CD4-positive, alpha-beta T cell treated with Interleukin-15 for 1 hour (primary cell): ENCODE results near the gene NKX2-8.
"Not testable (repeated sequence)": the region's sequence is repeated elsewhere in the genome, so short reads cannot be mapped to it uniquely, and the experiment has no call there.

Source experiments
- DNase-seq: peaks from one replicate; pipeline ENCODE4 v3.0.0-alpha.2; 2020

The NKX2-8 gene

GRCh38 chr14:36579573-36580140, 2.8 kb downstream of the NKX2-8 start:
- DNase-seq, result no peak

- DNase-seq, result no peak
Observed at GRCh38 chr14:36579001-36579555, 3.3 kb downstream of the NKX2-8 start.

GRCh38 chr14:36570065-36570464, 12.3 kb downstream of the NKX2-8 start:
- DNase-seq, result no peak

GRCh38 chr14:36556811-36557433, 25.5 kb downstream of the NKX2-8 start:
- DNase-seq, result no peak

GRCh38 chr14:36555998-36556743, 26.2 kb downstream of the NKX2-8 start:
- DNase-seq, result no peak

GRCh38 chr14:36553656-36554260, 28.7 kb downstream of the NKX2-8 start:
- DNase-seq, result no peak

- no peak for DNase-seq
Observed at GRCh38 chr14:36550899-36551298, 31.5 kb downstream of the NKX2-8 start.

GRCh38 chr14:36544280-36544679, 38.1 kb downstream of the NKX2-8 start:
- DNase-seq, result not testable (repeated sequence)

GRCh38 chr14:36538051-36538450, 44.4 kb downstream of the NKX2-8 start:
- no peak for DNase-seq
